Lower lobe of right lung (tissue), 2 donors: ENCODE results near the gene IP6K3. TPM values are rescaled to one million over a fixed set of nuclear protein-coding genes. Genes with fewer than 3 reads are reported as not detected.

Experiments
- ATAC-seq, 2 donors: fragments of 200-7000 bp; cut with Tn5 transposase; one replicate each; pipeline ENCODE4 v1.9.1; 2020 to 2022; ENCODE audit warnings: mild to moderate bottlenecking in 2 of 2, moderate library complexity in 2 of 2
- DNase-seq: peaks from one replicate; pipeline ENCODE4 v3.0.0-alpha.2; 2020
- H3K27ac ChIP-seq: fragments of 200-600 bp; one replicate; pipeline ENCODE4 v1.8.0; 2022
- H3K27me3 ChIP-seq: fragments of 200-600 bp; one replicate; pipeline ENCODE4 v1.8.0; 2022; ENCODE audit warnings: low read depth
- H3K36me3 ChIP-seq: fragments of 200-600 bp; one replicate; pipeline ENCODE4 v1.8.0; 2022; ENCODE audit warnings: mild to moderate bottlenecking
- H3K4me1 ChIP-seq: fragments of 200-600 bp; one replicate; pipeline ENCODE4 v1.8.0; 2022
- H3K4me3 ChIP-seq: fragments of 200-600 bp; one replicate; pipeline ENCODE4 v1.8.0; 2022; ENCODE audit warnings: mild to moderate bottlenecking
- H3K9me3 ChIP-seq: fragments of 200-600 bp; one replicate; pipeline ENCODE4 v1.8.0; 2022
- CTCF ChIP-seq: fragments of 200-600 bp; IDR thresholded peaks from one replicate; pipeline ENCODE4 v1.8.0; 2022; ENCODE audit warnings: antibody characterized with exemption, mild to moderate bottlenecking
- intact Hi-C: fragments of 100-400 bp; cut with DNase I; formaldehyde crosslinking; loops from one replicate; pipeline ENCODE4 v1.11.0; 2022
- total RNA-seq: library from RNA; stranded (reverse); fragmentation: NEBNext Ultra II Directional; extraction: Animal tissue kit (Norgen Biotek cat#: 25700); gene quantifications from one replicate; pipeline ENCODE4 v1.2.1, GENCODE V29; 2021
- donor health status: DM: no; HTN: yes; CAD: no; lungs with severe emphysema.

IP6K3 gene
- total RNA-seq, 1 donor from 2014 or later, result 3.5 TPM

- Histone ChIP-seq H3K27me3 (no peaks in the 10 kb centered on the region), H3K4me3 (no peak overlapping the region), H3K4me1 (no peaks in the 10 kb centered on the region), H3K27ac (no peak overlapping the region), H3K9me3 (no peaks in the 10 kb centered on the region), H3K36me3 (no peaks in the 10 kb centered on the region)
- ATAC-seq, result no peak
- DNase-seq, result no peak
- intact Hi-C loops, result no loop called here
- TF ChIP-seq CTCF, result no peak
Observed at GRCh38 chr6:33751771-33752645, 5.3 kb upstream of the IP6K3 start.

GRCh38 chr6:33750244-33750991 lies 3.7 kb upstream of the IP6K3 start:
- no peak for TF ChIP-seq CTCF
- peak; percentile 12 to 40 for ATAC-seq
- Histone ChIP-seq H3K36me3 (no peaks in the 10 kb centered on the region), H3K27ac (no peak overlapping the region), H3K27me3 (no peaks in the 10 kb centered on the region), H3K9me3 (no peaks in the 10 kb centered on the region), H3K4me3 (no peak overlapping the region), H3K4me1 (no peaks in the 10 kb centered on the region)
- intact Hi-C loops, result no loop called here
- no peak for DNase-seq

- intact Hi-C loops, result no loop called here
- Histone ChIP-seq H3K27me3 (no peaks in the 10 kb centered on the region), H3K4me3 (no peak overlapping the region), H3K27ac (no peak overlapping the region), H3K36me3 (no peaks in the 10 kb centered on the region), H3K4me1 (peaks cover 5% of the 10 kb centered on the region), H3K9me3 (no peaks in the 10 kb centered on the region)
- no peak for TF ChIP-seq CTCF
- ATAC-seq (no peak), DNase-seq (no peak)
Observed at GRCh38 chr6:33749401-33749800, 2.7 kb upstream of the IP6K3 start.

- DNase-seq (no peak), ATAC-seq (no peak)
- Histone ChIP-seq H3K36me3 (no peaks in the 10 kb centered on the region), H3K4me1 (peaks cover 10% of the 10 kb centered on the region), H3K9me3 (no peaks in the 10 kb centered on the region), H3K27me3 (peaks cover 4% of the 10 kb centered on the region), H3K4me3 (no peak overlapping the region), H3K27ac (no peak overlapping the region)
- intact Hi-C loops, result no loop called here
- no peak for TF ChIP-seq CTCF
Observed at GRCh38 chr6:33748841-33749240, 2.1 kb upstream of the IP6K3 start.

GRCh38 chr6:33747823-33748222 lies 1.1 kb upstream of the IP6K3 start:
- intact Hi-C loops, result no loop called here
- no peak for ATAC-seq
- no peak overlapping the region for H3K4me3 ChIP-seq
- no peaks in the 10 kb centered on the region for H3K9me3 ChIP-seq
- no peak for DNase-seq
- no peak overlapping the region for H3K27ac ChIP-seq
- no peak for TF ChIP-seq CTCF
- H3K27me3 ChIP-seq, result peaks cover 5% of the 10 kb centered on the region
- H3K4me1 ChIP-seq, result peaks cover 11% of the 10 kb centered on the region
- H3K36me3 ChIP-seq, result no peaks in the 10 kb centered on the region
